UCSD-AML1 (cell line): ENCODE measurements around the gene QKI.
"Not testable (repeated sequence)": the region's sequence is repeated elsewhere in the genome, so short reads cannot be mapped to it uniquely, and the experiment has no call there.

ENCODE experiments used
- DNase-seq: peaks from one replicate; lab custom pipeline; 2025; ENCODE audit not compliant: unreplicated experiment; lab: John Stamatoyannopoulos, UW

QKI gene

DNA sequence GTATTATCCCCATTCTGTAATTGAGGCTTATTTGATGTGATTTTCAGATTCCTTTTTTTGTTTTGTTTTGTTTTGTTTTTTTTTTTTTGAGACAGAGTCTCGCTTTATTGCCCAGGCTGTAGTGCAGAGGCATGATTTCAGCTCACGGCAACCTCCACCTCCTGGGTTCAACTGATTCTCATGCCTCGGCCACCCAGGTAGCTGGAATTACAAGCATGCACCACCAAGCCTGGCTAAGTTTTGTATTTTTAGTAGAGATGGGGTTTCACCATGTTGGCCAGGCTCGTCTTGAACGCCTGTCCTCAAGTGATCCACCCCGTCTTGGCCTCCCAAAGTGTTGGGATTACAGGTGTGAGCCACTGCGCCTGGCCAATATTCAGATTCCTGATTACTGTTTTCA, 62.4 kb downstream of the QKI start:
- not testable (repeated sequence) for DNase-seq

DNA sequence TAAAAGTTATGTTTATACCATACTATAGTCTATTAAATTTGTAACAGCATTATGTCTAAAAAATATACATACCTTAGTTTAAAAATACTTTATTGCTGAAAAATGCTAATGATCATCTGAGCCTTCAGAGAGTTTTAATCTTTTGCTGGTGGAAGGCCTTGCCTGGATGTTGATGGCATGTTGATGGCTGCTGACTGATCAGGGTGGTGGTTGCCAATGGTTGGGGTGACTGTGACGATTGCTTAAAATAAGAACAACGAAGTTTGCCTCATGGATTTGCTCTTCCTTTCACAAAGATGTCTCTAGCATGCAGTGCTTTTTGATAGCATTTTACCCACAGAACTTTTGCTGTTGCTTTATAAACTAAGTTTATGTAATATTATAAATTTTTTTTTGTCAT, 68.6 kb downstream of the QKI start:
- DNase-seq, result no peak

DNA sequence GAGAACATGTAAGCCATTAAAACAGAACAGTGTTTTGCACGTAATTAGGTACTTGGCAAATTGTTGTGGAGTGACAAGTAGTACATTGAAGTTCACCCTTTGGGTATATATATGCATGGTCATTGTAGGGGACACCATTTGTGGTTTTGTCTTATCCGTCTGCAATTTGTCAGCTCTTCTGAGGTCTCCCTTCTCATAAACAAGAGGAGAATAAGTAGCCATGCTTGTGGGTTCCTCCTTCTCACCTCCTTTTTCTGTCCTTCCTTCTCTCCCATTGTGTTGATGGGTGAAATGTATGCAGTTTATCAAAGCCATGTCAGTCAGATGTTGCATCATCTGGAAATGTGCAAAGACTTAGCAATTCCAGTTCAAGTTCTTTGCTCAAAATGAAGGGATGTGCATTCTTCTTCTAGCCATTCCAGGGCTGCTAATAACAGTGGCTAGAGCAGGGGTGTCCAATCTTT, 70.9 kb downstream of the QKI start:
- DNase-seq, result no peak

DNA sequence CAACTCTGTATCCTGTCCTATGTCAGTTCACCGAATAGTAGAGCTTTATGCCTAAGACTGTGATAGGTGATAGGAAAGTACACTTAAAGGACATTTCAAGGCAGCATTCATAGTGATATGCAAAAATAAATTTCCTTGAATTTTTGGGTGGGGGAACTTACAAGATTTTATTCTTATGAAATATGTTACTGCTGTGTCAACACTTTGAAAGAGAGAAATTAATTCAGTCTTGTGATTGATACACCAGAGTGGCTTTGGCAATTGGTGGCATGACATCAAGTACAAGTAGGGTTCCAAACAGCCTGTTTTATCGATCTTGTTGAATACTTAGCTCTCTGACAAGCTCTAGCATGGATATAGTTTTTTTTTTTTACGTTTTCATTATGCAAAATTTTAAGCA, 72.3 kb downstream of the QKI start:
- DNase-seq, result no peak

DNA sequence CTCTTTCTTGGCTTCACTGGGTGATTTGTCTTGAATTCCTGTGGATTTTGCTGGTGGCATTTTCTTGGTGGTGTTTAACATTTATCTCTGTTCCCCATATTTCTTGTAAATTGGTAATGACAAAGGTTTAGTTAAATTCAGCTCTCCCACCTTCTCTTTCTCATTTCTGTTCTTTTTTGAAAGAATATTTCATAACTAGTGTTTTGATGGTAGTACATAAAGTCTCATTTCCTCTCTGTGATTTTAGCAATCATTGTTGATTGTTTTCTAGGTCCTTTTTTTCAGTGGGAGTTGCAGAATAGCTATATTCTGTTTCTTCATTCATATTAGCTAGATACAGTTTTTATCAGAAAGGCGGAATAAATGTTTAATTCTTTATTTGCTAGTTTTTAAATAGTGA, 73.1 kb downstream of the QKI start:
- DNase-seq, result no peak

DNA sequence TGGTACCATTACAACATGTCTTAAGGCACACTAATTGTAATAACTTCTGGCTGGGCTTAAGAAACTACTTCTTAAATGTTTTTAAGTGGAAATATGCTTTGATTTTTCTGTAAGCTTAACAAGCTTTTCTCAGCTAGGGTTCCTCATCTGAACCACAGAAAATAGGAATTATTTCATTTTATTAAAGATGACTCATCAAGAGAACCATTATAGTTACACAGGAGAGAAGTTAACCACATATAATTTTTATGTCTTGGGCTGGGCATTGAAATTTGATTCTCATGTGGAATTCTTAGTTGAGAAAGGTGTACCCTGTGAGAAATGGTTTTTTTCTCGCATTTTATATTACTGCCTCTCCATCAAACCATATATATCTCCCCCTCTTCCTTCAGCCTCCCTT, 75.1 kb downstream of the QKI start:
- DNase-seq, result no peak

DNA sequence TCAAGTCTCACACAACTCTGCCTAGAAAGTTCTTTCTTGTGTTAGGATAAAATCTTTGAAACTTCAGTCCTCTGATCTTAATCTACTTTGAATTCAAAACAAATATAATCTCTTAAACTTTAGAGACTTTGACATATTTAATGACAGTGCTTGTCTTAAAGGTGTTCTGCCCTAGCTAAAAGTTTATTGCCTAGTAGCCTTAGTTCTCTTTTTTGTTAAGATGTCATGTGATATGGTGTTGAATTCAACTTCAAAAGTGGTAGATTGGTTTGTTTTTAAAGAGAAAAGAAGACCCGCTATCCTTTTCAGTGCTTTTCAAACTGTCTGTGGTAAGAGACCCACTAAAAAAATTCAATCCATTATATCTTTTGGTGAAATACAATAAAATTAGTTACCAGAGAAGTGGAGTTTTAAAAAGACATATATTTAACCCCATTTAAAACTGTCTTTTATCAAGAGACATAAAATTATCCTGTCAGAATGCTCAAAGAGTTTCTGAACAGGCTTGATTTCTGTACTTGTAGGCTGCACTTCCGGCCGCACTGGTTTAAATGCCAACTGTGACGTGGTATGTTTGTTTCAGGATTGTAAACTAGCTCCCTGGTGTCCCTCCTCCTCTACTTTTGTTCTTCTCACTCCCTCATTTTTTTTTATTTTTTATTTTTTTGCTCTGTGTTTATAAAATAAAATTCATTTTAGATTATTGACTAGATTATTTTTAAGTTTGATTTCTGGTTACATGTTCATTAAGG, 76.5 kb downstream of the QKI start:
- no peak for DNase-seq

DNA sequence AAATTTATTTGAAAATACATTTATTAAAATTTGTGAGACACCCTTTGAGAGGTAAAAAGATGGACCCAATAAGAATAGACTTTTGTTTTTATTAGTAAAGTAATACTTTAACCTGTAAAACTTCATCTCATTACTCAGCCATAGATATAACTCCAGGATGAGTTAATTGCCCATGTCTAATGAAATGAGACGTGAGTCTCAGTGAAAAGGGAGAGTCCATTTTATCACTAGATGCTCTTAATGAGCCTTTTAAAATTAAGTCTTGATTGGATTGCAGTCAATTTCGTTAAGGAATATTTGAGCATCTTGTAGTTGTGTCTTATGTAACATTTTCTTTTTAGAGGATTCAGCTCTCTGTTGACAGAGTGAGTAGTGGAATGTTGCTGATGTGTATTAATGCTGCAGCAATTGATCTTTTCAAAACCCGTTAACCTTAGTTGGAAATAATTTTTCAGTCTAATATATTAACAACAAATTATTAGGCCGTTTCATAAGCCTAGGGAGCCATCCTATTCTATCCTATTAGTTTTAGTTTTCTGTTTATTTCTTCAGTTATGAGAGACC, 77.3 kb downstream of the QKI start:
- DNase-seq, result no peak

DNA sequence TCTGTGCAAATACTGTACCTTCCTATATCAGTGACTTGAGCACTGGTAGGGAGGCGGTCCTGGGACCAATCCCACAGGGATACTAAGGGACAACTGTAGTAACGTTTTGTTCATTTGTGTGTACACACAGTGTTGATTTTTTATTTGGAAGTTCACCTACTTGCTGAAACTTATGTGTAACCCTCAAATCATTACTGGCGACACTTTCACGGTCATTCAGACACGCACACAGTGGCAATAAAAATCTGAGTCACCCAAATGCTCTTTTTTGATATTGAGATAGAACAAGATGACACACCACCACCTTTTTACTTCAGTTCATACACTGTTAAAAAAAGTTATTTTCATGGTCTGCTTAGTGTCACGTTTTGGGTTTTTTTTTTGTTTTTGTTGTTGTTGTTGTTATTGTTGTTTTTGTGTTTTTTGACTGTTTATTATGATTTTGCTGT, 79.8 kb downstream of the QKI start:
- DNase-seq, result no peak

DNA sequence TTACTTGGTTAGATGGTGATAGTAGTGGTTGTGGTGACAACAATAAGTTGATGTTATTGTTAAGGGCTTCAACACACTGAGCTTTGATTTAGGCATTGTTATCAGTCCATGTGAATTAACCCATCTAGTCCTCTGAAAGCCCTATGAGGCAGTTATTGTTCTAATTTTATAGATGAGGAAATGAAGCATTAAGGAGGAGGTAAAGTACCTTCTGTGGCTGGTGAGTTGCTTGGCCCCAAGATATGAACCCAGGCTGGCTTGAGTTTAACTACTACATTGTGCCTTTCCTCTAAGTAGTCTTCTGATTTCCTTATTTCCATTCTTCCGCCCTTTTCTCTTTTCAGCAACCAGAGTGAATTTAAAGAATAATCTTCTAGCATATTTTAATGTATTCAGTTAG, 81.7 kb downstream of the QKI start:
- no peak for DNase-seq

DNA sequence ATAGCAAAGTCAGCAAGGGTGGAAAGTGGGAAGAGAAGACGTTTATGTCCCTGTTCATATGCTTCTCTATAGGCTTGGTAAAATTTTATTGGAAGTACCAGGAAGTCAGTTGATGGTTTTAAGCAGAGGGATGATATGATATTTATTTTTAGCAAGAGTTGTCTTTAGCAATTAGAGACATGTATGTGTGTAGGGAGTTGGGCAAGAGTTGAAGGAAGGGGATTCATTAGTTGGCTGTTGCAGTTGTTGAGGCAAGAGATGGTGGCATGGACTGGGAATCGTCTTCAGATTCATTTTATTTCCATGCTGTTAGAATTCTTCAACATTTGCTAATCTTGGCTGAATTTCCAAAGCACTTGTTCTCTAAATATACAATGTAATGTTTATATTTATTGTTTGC, 85.6 kb downstream of the QKI start:
- DNase-seq, result no peak

DNA sequence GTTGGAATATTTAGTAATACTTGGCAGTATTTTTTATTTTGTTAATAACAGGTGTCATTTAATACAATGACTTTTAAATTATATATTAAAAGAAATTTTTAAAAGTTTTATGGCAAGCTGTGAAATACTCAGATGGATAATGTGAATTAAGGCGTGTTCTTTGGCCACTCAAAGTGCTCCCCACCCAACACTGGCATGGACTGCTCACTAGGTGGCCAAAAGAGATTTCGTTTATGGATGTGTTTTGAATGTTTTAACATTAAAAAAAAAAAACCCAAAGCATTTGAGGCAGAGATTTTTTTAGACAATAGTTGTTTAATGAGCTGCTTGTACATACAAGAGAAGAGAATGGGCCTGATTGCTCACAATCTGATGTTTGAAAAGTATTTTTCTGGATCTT, 86.5 kb downstream of the QKI start:
- no peak for DNase-seq

DNA sequence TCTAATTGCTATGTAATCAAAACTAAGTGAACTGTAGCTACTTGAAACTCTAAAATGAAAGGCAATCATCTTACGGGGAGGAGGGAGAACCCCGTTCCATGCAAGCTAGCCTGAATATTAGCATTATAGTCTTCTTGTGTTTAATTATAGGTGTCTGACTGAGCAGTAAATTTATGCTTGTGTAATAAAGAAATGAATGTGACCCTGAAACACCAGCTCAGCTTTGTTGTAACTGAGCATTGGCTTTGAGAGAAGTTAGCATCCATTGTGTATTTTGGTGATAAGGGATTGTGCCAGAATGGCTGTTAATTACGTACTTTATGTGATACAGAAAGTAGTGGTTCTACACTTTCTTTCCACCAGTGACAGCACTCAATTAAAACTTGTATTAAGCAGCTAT, 86.9 kb downstream of the QKI start:
- DNase-seq, result no peak

DNA sequence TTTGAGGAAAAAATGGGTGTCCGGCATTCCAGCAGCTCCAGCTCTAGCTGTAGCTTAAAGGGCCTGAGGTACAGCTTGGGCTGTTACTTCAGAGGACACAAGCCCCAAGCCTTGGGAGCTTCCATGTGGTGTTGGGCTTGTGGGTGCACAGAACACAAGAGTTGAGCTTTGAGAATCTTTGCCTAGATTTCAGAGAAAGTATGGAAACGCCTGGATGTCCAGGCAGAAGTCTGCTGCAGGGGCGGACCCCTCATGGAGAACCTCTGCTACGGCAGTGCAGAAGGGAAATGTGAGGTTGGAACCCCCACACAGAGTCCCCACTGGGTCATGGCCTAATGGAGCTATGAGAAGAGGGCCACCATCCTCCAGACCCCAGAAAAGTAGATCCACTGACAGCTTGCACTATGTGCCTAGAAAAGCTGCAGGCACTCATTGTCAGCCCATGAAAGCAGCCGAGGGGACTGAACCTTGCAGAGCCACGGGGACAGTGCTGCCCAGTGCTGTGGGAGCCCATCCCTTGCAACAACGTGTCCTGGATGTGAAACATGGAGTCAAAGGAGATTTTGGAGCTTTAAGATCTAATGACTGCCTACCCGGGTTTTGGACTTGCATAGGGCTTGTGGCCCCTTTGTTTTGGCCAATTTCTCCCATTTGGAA, 90.6 kb downstream of the QKI start:
- DNase-seq, result no peak

DNA sequence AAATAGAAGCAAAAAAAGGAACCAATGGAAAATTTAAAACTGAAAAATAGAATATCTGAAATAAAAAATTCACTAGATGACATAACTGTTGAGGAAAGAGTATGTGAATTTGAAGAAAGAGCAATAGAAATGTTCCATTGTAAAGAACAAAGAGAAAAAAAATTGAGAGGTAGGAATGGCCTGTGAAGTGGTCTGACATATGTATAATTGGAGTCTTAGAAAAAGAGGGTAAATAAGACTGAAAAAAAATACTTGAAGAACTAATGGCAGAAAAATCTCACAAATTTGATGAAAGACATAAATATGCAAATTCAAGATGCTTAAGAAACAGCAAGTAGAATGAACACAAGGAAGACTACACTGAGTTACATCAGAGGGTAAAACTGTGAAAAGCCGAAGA, 93.4 kb downstream of the QKI start:
- no peak for DNase-seq

DNA sequence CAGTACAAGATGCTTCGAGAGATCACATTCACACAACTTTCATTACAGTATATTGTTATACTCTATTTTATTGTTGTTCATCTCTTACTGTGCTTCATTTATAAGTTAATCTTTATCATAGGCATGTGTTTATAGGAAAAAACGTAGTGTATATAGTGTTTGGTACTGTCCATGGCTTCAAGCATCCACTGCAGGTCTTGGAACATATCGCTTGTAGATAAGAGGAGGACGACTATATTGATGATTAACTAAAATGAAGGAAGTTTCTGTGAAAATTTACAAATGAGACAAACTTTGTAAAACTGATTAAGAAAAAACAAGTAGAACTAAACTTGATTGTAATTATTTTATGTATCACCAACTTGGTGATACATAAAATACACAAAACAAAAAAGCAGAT, 98.5 kb downstream of the QKI start:
- DNase-seq, result no peak

DNA sequence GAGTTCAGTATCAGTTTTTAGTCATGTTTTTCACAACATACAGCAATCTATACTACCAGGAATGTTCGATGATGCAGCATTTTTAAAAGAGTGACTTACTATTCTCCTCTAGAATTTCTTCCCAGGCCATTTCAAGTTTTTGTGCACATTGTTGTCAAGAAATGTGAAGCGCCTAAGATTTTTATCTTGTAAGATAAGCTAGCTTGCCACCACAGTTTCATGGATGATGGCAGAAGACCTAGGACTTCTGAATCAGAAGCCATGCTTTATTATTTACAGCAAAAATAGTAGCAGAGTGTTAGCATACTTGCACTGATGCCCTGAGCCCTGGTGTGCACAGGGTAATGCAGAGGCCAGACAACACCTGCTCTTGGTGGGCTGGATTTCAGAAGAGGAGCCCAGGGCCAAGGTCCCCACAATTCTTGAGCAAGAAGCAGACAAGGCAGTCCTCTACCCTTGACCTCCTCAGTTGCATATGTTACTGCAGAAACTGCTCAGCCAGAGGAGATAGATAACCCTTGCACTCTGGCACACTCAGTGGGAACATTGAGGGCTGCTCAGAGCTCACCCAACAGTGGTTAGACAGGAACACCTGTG, 99.2 kb downstream of the QKI start:
- no peak for DNase-seq

DNA sequence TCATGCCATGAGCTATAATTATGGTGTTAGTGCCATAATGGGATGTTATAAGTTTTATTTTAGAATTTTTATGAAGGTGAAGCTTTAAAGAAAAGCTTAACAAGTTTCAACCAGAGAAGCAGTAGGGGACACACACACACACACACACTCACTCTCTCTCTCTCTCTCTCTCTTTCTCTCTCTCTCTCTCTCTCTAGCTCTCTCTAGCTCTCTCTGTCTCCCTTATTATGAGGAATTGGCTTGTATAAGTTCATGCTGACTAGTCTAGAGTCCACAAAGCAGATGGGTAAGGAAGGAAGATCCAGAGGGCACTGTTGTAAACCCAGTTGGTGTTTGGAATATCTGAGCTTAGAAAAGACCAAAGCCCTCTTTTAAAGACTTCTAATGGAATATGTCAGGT, 102.4 kb downstream of the QKI start:
- DNase-seq, result no peak

DNA sequence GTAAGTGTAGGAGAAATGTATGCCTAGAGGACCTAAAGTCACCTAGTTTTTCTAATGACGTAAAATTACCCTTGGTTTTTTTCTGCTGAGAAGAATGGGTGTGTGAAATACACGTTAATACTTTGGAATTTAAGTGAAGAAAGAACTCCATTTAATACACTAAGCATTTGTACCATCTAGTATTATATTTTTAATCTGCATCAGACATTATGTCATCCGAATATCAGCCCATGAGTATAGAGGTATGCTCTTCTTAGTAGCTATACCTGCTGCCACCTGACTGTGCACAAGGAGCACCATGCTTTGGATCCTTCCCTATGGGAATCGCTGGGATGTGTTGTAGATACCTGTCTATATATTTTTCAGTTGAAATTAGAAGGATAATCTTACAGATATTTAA, 106.4 kb downstream of the QKI start:
- no peak for DNase-seq

DNA sequence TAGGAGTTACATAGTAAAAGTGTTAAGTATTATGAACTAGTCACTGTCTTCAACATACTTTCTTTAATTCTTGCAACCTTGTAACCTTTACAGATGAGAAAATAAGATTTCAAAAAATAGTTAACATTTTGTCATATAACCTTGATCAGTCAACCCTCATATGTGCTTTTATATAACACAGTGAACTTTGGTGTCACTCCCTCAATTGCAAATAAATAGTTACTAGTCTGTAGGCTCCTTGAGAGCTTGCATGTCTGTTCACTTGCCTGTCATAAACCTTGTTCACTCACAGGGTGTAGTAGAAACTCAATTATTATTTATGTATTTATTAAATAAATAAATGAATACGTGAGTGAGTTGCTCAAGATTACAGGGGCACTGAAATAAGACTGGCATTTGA, 107.5 kb downstream of the QKI start:
- DNase-seq, result no peak

DNA sequence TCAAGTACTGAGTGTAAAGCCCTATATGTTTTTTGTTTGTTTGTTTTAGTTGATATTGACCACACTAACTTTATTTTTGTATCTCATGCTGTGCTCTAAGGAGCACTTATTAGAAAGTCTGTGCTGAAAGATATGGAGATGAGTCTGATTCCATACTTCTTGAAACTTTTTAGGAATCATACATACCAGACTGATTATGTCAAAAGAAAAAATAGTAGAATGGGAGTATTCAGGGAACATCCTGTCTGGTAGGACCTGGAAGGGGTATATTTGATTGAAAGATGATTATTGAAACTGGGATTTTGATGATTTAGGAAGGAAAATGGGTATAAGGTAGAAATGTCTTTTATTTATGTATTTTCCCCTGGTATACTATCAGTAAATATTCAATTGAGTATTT, 111.4 kb downstream of the QKI start:
- no peak for DNase-seq

DNA sequence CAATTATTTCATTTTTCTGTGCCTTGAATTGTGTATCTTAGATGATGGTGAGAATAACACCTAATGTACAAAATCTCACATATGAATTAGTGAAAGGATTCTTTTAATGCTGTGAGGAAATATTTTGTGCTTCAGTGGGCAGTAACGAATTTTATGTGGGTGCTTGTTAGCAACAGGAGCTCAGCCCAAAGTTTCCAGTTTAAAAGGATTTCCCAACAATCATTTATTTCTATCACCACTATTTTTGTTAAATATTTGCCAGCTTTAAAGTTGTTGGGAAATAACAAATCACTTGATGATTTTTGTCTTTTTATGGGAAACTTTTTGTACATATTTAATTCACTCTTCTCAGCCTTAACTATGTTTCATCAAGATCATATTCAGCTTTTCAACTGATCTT, 111.8 kb downstream of the QKI start:
- DNase-seq, result no peak
